Hepatocyte (in vitro differentiated cells): ENCODE measurements around the gene RELL1.

ENCODE experiments used
- EZH2 ChIP-seq: fragments of 200-600 bp; sonication (generic); IDR thresholded peaks from 2 replicates; pipeline ENCODE4 v1.6.1; 2016; ENCODE audit warnings: antibody characterized with exemption, mild to moderate bottlenecking, borderline replicate concordance
- EZH2phosphoT487 ChIP-seq: fragments of 200-600 bp; sonication (generic); IDR thresholded peaks from one replicate; pipeline ENCODE4 v1.6.1; 2018; ENCODE audit warnings: antibody characterized with exemption, mild to moderate bottlenecking, low read depth, moderate library complexity; ENCODE audit not compliant: unreplicated experiment, severe bottlenecking
- TF ChIP-seq, protein P1 (sequence below): fragments of 200-600 bp; sonication (generic); IDR thresholded peaks from 2 replicates; pipeline ENCODE4 v1.5.1; 2016; ENCODE audit warnings: antibody characterized with exemption, mild to moderate bottlenecking; ENCODE audit not compliant: poor library complexity

DNA sequence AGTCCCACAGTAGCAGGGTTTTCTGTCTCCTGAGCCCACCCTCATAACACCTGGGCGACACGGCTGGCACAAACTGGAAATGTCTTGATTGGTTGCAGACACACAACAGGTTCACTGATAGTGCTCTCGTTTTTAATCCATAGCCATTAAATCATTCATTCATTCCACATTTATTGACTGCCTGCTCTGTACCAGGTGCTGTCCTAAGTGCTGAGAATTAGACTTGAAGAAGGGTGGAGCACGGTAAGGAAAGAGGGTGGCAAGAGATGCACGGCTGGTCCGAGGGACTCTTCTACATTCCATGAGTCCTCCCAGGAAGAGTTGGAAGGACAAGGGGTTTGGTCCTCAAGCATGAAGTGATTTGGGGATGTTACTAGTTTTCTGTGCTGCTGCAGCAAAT lies 100.0 kb downstream of the RELL1 start:
- TF ChIP-seq EZH2 = no peak
- no peak for TF ChIP-seq EZH2phosphoT487
- TF ChIP-seq, protein P1, sequence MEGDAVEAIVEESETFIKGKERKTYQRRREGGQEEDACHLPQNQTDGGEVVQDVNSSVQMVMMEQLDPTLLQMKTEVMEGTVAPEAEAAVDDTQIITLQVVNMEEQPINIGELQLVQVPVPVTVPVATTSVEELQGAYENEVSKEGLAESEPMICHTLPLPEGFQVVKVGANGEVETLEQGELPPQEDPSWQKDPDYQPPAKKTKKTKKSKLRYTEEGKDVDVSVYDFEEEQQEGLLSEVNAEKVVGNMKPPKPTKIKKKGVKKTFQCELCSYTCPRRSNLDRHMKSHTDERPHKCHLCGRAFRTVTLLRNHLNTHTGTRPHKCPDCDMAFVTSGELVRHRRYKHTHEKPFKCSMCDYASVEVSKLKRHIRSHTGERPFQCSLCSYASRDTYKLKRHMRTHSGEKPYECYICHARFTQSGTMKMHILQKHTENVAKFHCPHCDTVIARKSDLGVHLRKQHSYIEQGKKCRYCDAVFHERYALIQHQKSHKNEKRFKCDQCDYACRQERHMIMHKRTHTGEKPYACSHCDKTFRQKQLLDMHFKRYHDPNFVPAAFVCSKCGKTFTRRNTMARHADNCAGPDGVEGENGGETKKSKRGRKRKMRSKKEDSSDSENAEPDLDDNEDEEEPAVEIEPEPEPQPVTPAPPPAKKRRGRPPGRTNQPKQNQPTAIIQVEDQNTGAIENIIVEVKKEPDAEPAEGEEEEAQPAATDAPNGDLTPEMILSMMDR = no peak
